GM08714 (cell line): Measurements from ENCODE around the gene CEP85L.

ENCODE experiments used
- H3K4me3 ChIP-seq: fragments of 200-500 bp; sonication (Bioruptor generic); 2 replicates; pipeline ENCODE4 v1.5.1; 2014; ENCODE audit warnings: mild to moderate bottlenecking, low read length, inconsistent platforms
- ZNF274 ChIP-seq: IDR thresholded peaks from 2 replicates; pipeline ENCODE4 v1.6.1; 2012; ENCODE audit warnings: mild to moderate bottlenecking, low read depth, low read length

Gene CEP85L

GRCh38 chr6:118586746-118587485 lies 64.5 kb downstream of the CEP85L start:
- TF ChIP-seq ZNF274 = no peak

GRCh38 chr6:118584911-118585310 lies 66.5 kb downstream of the CEP85L start:
- TF ChIP-seq ZNF274 = no peak
- H3K4me3 ChIP-seq = no peak overlapping the region

More at GRCh38 chr6:118586746-118587485, 64.5 kb downstream of the CEP85L start:
- no peak overlapping the region for H3K4me3 ChIP-seq

DNA sequence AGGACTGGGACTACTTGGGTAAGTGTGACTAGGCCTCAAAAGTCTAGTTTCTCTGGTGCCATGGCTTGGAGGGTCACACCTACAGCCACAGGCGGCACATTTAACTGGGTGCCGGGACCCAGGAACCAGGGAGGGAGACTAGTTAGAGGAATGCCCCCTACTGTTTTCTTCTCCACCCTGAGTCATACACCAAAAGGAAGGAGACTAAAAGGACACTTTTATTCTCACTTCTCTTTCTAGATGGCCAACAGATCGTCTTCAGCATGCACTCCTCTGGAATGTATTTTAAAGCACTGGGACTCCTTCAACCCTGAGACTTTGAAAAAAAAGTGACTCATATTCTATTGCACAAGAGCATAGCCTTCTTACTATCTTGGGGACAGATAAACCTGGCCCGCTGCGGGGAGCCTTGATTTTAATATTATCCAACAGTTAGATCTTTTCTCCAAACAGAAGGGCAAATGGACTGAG lies 69.9 kb downstream of the CEP85L start:
- TF ChIP-seq ZNF274 = no peak
- no peak overlapping the region for H3K4me3 ChIP-seq

GRCh38 chr6:118580585-118581419 lies 70.6 kb downstream of the CEP85L start:
- TF ChIP-seq ZNF274 = no peak
- no peak overlapping the region for H3K4me3 ChIP-seq

GRCh38 chr6:118579786-118580185 lies 71.6 kb downstream of the CEP85L start:
- no peak overlapping the region for H3K4me3 ChIP-seq
- no peak for TF ChIP-seq ZNF274

DNA sequence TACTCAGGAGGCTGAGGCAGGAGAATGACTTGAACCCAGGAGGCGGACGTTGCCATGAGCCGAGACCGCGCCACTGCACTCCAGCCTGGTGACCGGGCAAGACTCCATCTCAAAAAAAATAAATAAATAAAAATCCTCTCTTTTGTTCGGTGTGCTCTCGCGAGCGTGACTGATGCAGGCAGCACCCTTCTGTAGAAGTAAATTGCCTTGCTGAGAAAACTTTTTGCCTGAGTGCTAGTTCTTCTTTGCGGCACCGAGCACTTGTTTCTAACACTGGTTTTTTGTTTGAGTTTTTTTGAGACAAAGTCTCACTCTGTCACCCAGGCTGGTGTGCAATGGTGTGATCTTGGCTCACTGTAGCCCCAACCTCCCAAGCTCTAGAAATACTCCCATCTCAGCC lies 72.8 kb downstream of the CEP85L start:
- no peak overlapping the region for H3K4me3 ChIP-seq
- TF ChIP-seq ZNF274 = no peak

DNA sequence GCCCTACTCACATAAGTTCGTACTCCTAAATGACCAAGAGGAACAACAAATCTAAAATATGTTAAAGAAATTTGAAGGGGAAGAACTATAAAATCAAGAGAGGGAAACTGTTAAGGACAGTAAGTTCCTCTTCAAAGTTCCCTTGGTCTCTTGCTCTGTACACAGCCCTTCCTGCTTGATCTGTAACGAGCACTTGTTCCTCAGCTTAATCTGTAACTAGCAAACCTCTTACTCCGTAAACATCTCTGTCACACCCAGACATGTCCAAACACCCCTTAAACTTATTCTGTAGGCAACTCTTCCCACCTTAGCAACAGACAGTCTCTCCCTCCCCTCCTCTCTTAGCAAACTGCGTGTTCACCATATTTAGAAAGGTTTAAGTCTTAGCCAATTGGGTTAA lies 73.4 kb downstream of the CEP85L start:
- TF ChIP-seq ZNF274 = no peak
- H3K4me3 ChIP-seq = no peak overlapping the region

DNA sequence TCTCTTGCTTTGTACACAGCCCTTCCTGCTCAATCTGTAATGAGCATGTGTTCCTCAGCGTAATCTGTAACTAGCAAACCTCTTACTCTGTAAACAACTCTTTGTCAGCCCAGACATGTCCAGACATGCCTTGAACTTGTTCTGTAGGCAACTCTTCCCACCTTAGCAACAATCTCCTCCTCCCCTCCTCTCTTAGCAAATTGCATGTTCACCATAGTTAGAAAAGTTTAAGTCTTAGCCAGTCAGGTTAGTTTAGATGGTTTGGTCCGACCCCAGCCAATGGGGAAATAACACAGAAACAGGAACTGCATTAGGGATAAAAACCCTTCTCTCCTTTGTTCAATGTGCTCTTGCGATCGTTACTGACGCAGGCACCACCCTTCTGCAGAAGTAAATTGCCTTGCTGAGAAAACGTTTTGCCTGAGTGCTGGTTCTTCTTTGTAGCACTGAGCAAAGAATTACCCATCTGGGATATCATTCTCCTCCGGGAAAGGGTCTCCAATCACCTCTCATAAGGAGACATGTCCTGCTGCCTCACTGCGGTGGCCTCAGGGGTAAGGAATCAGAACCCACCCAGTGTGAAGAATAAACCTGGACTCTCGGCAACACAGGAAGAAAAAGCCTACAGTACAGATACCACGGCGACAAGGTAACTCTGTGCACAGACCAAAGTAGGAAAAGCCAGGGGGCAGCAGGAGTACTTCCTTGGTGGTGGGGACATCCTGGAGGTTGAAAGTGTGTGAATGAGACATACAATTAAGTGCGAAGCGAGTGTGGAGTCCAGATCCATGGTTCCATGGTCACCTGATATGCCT lies 77.1 kb downstream of the CEP85L start:
- TF ChIP-seq ZNF274 = no peak

GRCh38 chr6:118571121-118571520 lies 80.3 kb downstream of the CEP85L start:
- H3K4me3 ChIP-seq = no peak overlapping the region
- TF ChIP-seq ZNF274 = no peak

More for the DNA sequence above, 77.1 kb downstream of the CEP85L start:
- no peak overlapping the region for H3K4me3 ChIP-seq

GRCh38 chr6:118569498-118569897 lies 81.9 kb downstream of the CEP85L start:
- no peak overlapping the region for H3K4me3 ChIP-seq
- TF ChIP-seq ZNF274 = no peak

DNA sequence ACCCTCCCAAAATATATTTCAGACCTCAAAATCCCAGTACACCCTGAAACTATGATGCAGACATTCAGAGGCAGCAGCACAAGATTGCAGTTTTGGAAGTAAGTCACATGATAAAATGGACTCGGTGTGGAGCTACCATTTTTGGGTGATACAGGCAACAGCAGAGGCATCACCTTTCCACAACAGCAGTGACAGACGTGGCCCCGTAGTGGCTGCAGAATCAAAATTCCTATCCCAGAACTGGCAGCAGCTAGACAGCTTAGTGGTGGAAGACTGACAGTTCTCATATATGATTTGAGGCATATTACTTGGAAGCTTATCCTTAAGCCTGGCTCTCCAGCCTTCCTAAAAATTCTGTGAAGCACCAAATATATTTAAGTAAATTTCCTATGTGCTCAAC lies 83.4 kb downstream of the CEP85L start:
- no peak overlapping the region for H3K4me3 ChIP-seq
- TF ChIP-seq ZNF274 = no peak

GRCh38 chr6:118565311-118565960 lies 86.0 kb downstream of the CEP85L start:
- no peak for TF ChIP-seq ZNF274
- no peak overlapping the region for H3K4me3 ChIP-seq

- H3K4me3 ChIP-seq = no peak overlapping the region
- no peak for TF ChIP-seq ZNF274
These were observed 88.4 kb downstream of the CEP85L start for GRCh38 chr6:118562959-118563358.

DNA sequence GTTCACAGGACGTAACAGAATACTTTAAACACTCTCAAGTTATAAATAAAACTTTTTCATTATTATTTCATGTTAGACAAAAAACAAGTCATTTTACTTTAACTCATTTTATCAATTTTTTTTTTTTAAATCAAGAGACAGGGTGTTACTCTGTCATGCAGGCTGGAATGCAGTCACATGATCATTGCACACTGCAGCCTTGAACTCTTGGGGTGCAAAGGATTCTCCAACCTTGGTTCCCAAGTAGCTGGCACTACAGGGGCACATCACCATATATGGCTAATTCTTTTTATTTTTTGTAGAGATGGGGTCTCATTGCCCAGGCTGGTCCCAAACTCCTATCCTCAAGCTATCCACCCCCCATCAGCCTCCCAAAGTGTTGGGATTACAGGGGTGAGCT lies 89.1 kb downstream of the CEP85L start:
- TF ChIP-seq ZNF274 = no peak
- no peak overlapping the region for H3K4me3 ChIP-seq
